HG03103 (cell line): Measurements from ENCODE around the gene TNFRSF13B.

Source experiments
- ATAC-seq: cut with Tn5 transposase; IDR thresholded peaks from one replicate; pipeline ENCODE4 v1.9.1; 2021; ENCODE audit warnings: low read depth; ENCODE audit not compliant: unreplicated experiment

Gene TNFRSF13B

GRCh38 chr17:16940116-16940881 lies 31.6 kb downstream of the TNFRSF13B start:
- no peak for ATAC-seq

GRCh38 chr17:16939606-16940115 lies 32.3 kb downstream of the TNFRSF13B start:
- no peak for ATAC-seq

- ATAC-seq, result no peak
Measured at GRCh38 chr17:16939208-16939576, 32.7 kb downstream of the TNFRSF13B start.

GRCh38 chr17:16938496-16939207 lies 33.3 kb downstream of the TNFRSF13B start:
- no peak for ATAC-seq

- no peak for ATAC-seq
Measured at GRCh38 chr17:16938031-16938430, 33.9 kb downstream of the TNFRSF13B start.

- no peak for ATAC-seq
Measured at GRCh38 chr17:16937431-16937830, 34.5 kb downstream of the TNFRSF13B start.

DNA sequence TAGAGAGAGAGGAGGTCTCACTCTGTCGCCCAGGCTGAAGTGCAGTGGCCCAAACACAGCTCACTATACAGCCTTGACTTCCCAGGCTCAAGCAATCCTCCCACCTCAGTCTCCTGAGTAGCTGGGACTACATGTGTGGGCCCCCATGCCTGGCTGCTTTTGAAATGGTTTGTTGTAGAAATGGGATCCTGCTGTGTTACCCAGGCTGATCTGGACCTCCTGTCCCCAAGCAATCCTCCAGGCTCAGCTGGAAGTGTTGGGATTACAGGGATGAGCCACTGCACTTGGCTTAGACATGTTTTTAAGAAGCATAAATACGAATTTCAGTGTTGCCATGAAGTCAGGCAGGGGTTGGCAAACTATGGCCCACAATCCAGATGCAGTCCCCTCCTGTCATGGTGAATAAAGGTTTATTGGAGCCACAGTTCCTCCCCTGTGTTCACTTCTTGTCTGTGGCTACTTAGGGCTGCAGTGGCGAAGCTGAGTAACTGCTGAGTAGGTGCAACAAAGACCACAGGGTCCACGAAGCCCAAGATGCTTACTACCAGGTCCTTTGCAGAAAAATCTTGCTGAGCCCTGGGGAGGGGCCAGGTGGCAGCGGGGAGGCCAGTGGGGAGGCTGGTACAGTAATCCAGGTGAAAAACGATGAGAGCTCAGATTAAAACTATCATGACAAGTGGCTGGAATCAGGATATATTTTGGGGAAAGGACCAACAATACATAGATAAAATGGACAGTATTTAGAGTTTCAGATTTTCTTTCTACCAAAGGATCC lies 35.2 kb downstream of the TNFRSF13B start:
- ATAC-seq, result no peak

- no peak for ATAC-seq
Measured at GRCh38 chr17:16935786-16936185, 36.1 kb downstream of the TNFRSF13B start.

DNA sequence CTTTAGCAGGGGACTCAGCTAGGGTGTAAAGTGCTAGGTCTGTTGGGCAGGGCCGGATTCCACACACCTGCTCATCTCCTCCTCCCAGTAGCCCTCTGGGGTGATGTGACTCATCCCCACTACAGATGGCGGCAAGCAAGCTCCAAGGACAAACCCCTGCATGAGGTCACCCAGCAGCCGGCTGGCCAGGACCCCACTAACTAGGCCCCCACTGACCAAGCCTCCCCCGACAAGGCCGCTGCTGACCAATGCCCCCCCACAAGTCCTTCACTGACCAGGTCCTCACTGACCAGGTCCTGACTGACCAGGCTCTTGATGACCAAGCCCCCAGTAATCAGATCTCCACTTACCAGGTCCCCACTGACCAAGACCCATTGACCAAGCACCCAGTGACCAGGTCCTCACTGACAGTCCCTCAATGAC lies 36.7 kb downstream of the TNFRSF13B start:
- no peak for ATAC-seq

- no peak for ATAC-seq
Measured at GRCh38 chr17:16934836-16935235, 37.1 kb downstream of the TNFRSF13B start.

DNA sequence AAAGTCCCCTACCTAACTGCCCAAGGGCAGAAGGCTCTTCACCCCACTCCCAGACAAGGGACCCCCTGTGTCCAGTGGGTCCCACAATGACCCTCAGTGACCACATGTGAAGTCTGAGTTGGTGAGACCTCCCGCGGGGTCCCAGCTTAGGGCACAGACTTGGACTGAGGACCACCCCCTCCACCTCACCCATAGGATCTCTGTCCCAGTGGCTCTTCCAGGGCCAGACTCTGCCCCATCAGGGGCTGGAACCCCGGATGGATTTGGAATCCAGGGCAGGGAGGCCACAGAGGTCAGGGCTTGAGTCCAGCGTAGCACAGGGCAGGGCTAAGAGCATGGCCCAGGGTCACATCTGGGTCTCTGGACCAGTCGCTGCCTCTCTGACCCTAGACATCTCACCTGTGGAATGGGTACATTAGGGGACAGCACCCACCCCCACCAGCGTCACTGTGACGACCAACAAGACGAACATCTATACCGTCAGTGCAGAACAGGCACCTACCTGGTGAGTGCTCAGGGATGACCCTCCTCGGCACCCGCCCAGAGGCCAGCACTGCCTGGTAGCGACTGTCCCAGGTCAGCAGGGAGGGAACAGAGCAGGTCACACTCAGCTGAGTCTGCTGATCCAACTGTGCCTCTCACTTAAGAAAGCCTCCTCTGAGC lies 37.7 kb downstream of the TNFRSF13B start:
- ATAC-seq, result no peak

DNA sequence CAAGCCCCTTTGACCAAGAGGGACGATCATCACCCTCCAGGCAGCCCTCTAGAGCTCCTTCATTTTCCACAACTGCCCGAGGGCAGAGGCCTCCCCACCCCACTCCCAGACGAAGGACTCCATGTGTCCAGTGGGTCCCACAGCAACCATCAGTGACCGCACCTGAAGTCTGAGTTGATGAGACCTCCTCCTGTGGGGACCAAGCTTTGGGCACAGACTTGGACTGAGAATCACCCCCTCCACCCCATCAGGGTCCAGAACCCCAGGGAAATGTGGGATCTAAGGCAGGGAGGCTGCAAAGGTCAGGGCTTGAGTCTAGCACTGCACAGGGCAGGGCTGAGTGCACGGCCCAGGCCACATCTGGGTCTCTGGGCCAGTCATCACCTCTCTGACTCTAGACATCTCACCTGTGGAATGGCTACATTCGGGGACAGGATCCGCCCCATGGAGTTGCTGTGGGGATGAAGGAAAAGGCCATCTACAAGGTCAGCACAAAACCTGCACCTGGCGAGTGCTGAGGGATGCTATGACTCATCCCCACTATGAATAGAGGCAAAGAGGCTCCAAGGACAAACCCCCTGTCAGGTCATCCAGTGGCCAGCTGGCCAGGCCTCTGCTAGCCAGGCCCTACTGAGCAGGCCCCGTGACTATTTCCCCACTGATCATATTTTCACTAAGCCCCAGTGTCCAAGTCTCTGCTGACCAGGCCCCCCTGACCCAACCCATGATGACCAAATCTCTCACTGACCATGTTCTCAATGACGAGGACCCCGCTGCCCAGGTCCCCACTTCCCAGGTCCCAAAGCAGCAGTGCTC lies 38.4 kb downstream of the TNFRSF13B start:
- no peak for ATAC-seq

GRCh38 chr17:16932611-16933010 lies 39.3 kb downstream of the TNFRSF13B start:
- no peak for ATAC-seq

DNA sequence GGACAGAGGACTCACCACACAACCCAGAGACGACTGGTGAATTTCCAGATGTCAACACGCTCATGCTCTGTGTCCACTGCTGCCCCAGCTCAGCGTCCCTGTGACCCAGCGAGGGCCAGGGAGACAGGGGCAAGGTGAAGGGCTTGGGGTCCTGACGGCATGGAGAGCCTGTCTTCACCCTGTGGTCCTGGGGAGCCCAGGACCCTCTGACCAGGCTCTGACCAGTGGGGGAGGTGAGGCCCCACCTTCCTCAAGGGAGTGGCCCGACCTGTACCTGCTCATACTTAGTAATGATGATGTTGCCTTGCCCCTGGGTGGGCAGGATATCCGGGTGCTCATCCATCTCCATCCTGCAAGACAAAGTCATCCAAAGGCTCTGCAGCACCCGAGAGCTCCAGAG lies 39.8 kb downstream of the TNFRSF13B start:
- no peak for ATAC-seq

GRCh38 chr17:16931318-16932060 lies 40.4 kb downstream of the TNFRSF13B start:
- no peak for ATAC-seq

GRCh38 chr17:16930571-16931317 lies 41.2 kb downstream of the TNFRSF13B start:
- ATAC-seq, result no peak

GRCh38 chr17:16929757-16930520 lies 42.0 kb downstream of the TNFRSF13B start:
- no peak for ATAC-seq
